H9 (cell line): ENCODE measurements around the gene MRPL52. TPM values are rescaled to one million over a fixed set of nuclear protein-coding genes. Genes with fewer than 3 reads are reported as not detected.

Experiments used
- DNase-seq: peaks from one replicate; pipeline ENCODE4 v3.0.0-alpha.2; 2017
- H2AFZ ChIP-seq: one replicate; pipeline ENCODE4 v1.6.1; 2013; ENCODE audit warnings: mild to moderate bottlenecking, low read length, control low read depth, moderate library complexity
- H2AK5ac ChIP-seq: 2 replicates; pipeline ENCODE4 v1.6.1; 2013; ENCODE audit warnings: low read length, control low read depth, mixed read lengths; ENCODE audit not compliant: insufficient read length
- H2BK120ac ChIP-seq: one replicate; pipeline ENCODE4 v1.6.1; 2013; ENCODE audit warnings: low read depth, mild to moderate bottlenecking, low read length, control low read depth, inconsistent platforms; ENCODE audit not compliant: poor library complexity, severe bottlenecking
- H2BK12ac ChIP-seq: 2 replicates; pipeline ENCODE4 v1.6.1; 2013; ENCODE audit warnings: low read length, control low read depth, mixed read lengths, low read depth; ENCODE audit not compliant: insufficient read length
- H2BK15ac ChIP-seq: 2 replicates; pipeline ENCODE4 v1.6.1; 2013; ENCODE audit warnings: low read depth, low read length, control low read depth
- H2BK20ac ChIP-seq: one replicate; pipeline ENCODE4 v1.6.1; 2013; ENCODE audit warnings: low read depth, mild to moderate bottlenecking, low read length, control low read depth, inconsistent platforms; ENCODE audit not compliant: poor library complexity, severe bottlenecking
- H2BK5ac ChIP-seq: 2 replicates; pipeline ENCODE4 v1.6.1; 2013; ENCODE audit warnings: low read length, control low read depth, mixed read lengths; ENCODE audit not compliant: insufficient read length
- H3K14ac ChIP-seq: 2 replicates; pipeline ENCODE4 v1.6.1; 2013; ENCODE audit warnings: low read length, control low read depth; ENCODE audit not compliant: insufficient read depth
- H3K18ac ChIP-seq: 2 replicates; pipeline ENCODE4 v1.6.1; 2013; ENCODE audit warnings: low read depth, mild to moderate bottlenecking, mixed read lengths, low read length, control low read depth; ENCODE audit not compliant: insufficient read length
- H3K23ac ChIP-seq: 2 replicates; pipeline ENCODE4 v1.6.1; 2013; ENCODE audit warnings: low read length, control low read depth, mixed read lengths, low read depth; ENCODE audit not compliant: insufficient read length
- H3K23me2 ChIP-seq: 2 replicates; pipeline ENCODE4 v1.6.1; 2013; ENCODE audit warnings: low read depth, mild to moderate bottlenecking, mixed read lengths, low read length, control low read depth; ENCODE audit not compliant: insufficient read length, poor library complexity, severe bottlenecking
- H3K27ac ChIP-seq: 2 replicates; pipeline ENCODE4 v1.5.1; 2013; ENCODE audit warnings: low read length, control low read depth, mixed read lengths, low read depth; ENCODE audit not compliant: insufficient read length
- H3K27me3 ChIP-seq: 2 replicates; pipeline ENCODE4 v1.6.1; 2013; ENCODE audit warnings: low read length, control low read depth, inconsistent platforms; ENCODE audit not compliant: insufficient read depth
- H3K4ac ChIP-seq: 2 replicates; pipeline ENCODE4 v1.6.1; 2013; ENCODE audit warnings: low read depth, mild to moderate bottlenecking, control low read depth, inconsistent platforms, low read length, moderate library complexity
- H3K4me1 ChIP-seq: 2 replicates; pipeline ENCODE4 v1.6.1; 2013; ENCODE audit warnings: low read length, control low read depth, inconsistent platforms; ENCODE audit not compliant: insufficient read depth
- H3K4me2 ChIP-seq: 2 replicates; pipeline ENCODE4 v1.6.1; 2013; ENCODE audit warnings: low read length, control low read depth, mixed read lengths; ENCODE audit not compliant: insufficient read length, insufficient read depth
- H3K56ac ChIP-seq: 2 replicates; pipeline ENCODE4 v1.6.1; 2013; ENCODE audit warnings: low read depth, mild to moderate bottlenecking, mixed read lengths, low read length, control low read depth; ENCODE audit not compliant: insufficient read length
- H3K79me1 ChIP-seq: 2 replicates; pipeline ENCODE4 v1.6.1; 2013; ENCODE audit warnings: low read depth, mild to moderate bottlenecking, moderate library complexity, low read length, control low read depth, inconsistent platforms; ENCODE audit not compliant: insufficient read depth, poor library complexity, severe bottlenecking
- H3K79me2 ChIP-seq: 2 replicates; pipeline ENCODE4 v1.6.1; 2013; ENCODE audit warnings: low read length, control low read depth, inconsistent platforms; ENCODE audit not compliant: insufficient read depth
- H3K9ac ChIP-seq: 2 replicates; pipeline ENCODE4 v1.6.1; 2013; ENCODE audit warnings: low read length, control low read depth, mixed read lengths; ENCODE audit not compliant: insufficient read length; ENCODE audit errors: extremely low read depth
- H3K9me3 ChIP-seq: one replicate; pipeline ENCODE4 v1.6.1; 2013; ENCODE audit warnings: low read depth, low read length, inconsistent platforms; ENCODE audit not compliant: control insufficient read depth
- H3T11ph ChIP-seq: one replicate; pipeline ENCODE4 v1.6.1; 2013; ENCODE audit warnings: mild to moderate bottlenecking, low read length, control low read depth, inconsistent platforms
- H4K20me1 ChIP-seq: one replicate; pipeline ENCODE4 v1.6.1; 2013; ENCODE audit not compliant: control insufficient read depth, insufficient read length, insufficient read depth
- H4K5ac ChIP-seq: 2 replicates; pipeline ENCODE4 v1.6.1; 2013; ENCODE audit warnings: low read depth, mild to moderate bottlenecking, mixed read lengths, low read length, control low read depth; ENCODE audit not compliant: insufficient read length
- H4K8ac ChIP-seq: replicated peaks from 2 replicates; pipeline ENCODE4 v1.6.1; 2013; ENCODE audit warnings: low read length, control low read depth, mixed read lengths, low read depth; ENCODE audit not compliant: insufficient read length
- H4K91ac ChIP-seq: 2 replicates; pipeline ENCODE4 v1.6.1; 2013; ENCODE audit warnings: low read depth, mild to moderate bottlenecking, moderate library complexity, mixed read lengths, low read length, control low read depth; ENCODE audit not compliant: insufficient read length
- H3K27ac Mint-ChIP-seq, 3 experiments: 2 replicates in 2 of 3; 3 replicates in 1 of 3; pipeline ENCODE4 v1.8.0; 2020 to 2021; ENCODE audit warnings: mixed read lengths in 3 of 3, mild to moderate bottlenecking in 1 of 3, moderate library complexity in 1 of 3
- H3K27me3 Mint-ChIP-seq: 2 replicates; pipeline ENCODE4 v1.8.0; 2021; ENCODE audit warnings: low read depth, mild to moderate bottlenecking, moderate library complexity, mixed read lengths
- H3K36me3 Mint-ChIP-seq, 3 experiments: 2 replicates in 2 of 3; 3 replicates in 1 of 3; pipeline ENCODE4 v1.8.0; 2020 to 2021; ENCODE audit warnings: low read depth in 3 of 3, mixed read lengths in 3 of 3; ENCODE audit not compliant: insufficient read depth in 1 of 3
- H3K4me1 Mint-ChIP-seq, 2 experiments: 2 replicates each; pipeline ENCODE4 v1.8.0; 2020; ENCODE audit warnings: mixed read lengths in 2 of 2
- H3K4me3 Mint-ChIP-seq, 2 experiments: 2 replicates in 1 of 2; 3 replicates in 1 of 2; pipeline ENCODE4 v1.8.0; 2020 to 2021; ENCODE audit warnings: mild to moderate bottlenecking in 2 of 2, mixed read lengths in 2 of 2, moderate library complexity in 1 of 2
- H3K9me3 Mint-ChIP-seq, 2 experiments: 2 replicates in 1 of 2; 3 replicates in 1 of 2; pipeline ENCODE4 v1.8.0; 2020; ENCODE audit warnings: mild to moderate bottlenecking in 2 of 2, mixed read lengths in 2 of 2, moderate library complexity in 1 of 2
- WGBS: extraction: QIAGEN DNeasy Blood & Tissue Kit; methylation state at CpG from one replicate; pipeline ENCODE4 v1.1.7; 2013; ENCODE audit warnings: missing lambda C conversion rate, low lambda C conversion rate, mixed read lengths; ENCODE audit not compliant: insufficient read length; ENCODE audit errors: extremely low coverage; 5-methylcytosine and 5-hydroxymethylcytosine counted together
- total RNA-seq: library from RNA; stranded (reverse); gene quantifications from 2 replicates; pipeline ENCODE4 v1.2.1, GENCODE V29; 2021
- TF ChIP-seq, protein P1 (sequence below): fragments of 200-600 bp; sonication (generic); conservative IDR thresholded peaks from 3 replicates; pipeline ENCODE4 v1.8.0; 2021; ENCODE audit warnings: antibody characterized with exemption, mild to moderate bottlenecking

Gene MRPL52
- total RNA-seq, 1 experiment from 2014 or later = 190 TPM

- H3K9ac ChIP-seq = no peak overlapping the region
- H3K79me2 ChIP-seq = no peaks in the 10 kb centered on the region; the same call in 1 of the 2 replicates
- H2BK12ac ChIP-seq = no peak overlapping the region
- H3K18ac ChIP-seq = no peak overlapping the region
- no peak overlapping the region for H3K56ac ChIP-seq
- peaks cover 9% of the 10 kb centered on the region; the same call in 1 of the 2 replicates for H3K4me1 ChIP-seq
- no peak overlapping the region for H2BK5ac ChIP-seq
- no peaks in the 10 kb centered on the region for H3K9me3 Mint-ChIP-seq
- H2AFZ ChIP-seq = no peak overlapping the region
- no peaks in the 10 kb centered on the region for H3K23me2 ChIP-seq
- H3K4me1 Mint-ChIP-seq = peaks cover 21 to 25% of the 10 kb centered on the region in 2 experiments
- no peak overlapping the region for H3T11ph ChIP-seq
- no peaks in the 10 kb centered on the region for H3K27me3 Mint-ChIP-seq
- H3K14ac ChIP-seq = no peak overlapping the region
- H4K20me1 ChIP-seq = no peaks in the 10 kb centered on the region
- no peak overlapping the region for H3K27ac ChIP-seq
- WGBS = no CpG with 5 or more reads among the region's 28 CpGs
- peak overlapping the region in 2 of 3 experiments; percentile 34 to 72; a peak in 1 of 7 replicates for H3K27ac Mint-ChIP-seq
- no peak overlapping the region for H2BK20ac ChIP-seq
- TF ChIP-seq, protein P1, sequence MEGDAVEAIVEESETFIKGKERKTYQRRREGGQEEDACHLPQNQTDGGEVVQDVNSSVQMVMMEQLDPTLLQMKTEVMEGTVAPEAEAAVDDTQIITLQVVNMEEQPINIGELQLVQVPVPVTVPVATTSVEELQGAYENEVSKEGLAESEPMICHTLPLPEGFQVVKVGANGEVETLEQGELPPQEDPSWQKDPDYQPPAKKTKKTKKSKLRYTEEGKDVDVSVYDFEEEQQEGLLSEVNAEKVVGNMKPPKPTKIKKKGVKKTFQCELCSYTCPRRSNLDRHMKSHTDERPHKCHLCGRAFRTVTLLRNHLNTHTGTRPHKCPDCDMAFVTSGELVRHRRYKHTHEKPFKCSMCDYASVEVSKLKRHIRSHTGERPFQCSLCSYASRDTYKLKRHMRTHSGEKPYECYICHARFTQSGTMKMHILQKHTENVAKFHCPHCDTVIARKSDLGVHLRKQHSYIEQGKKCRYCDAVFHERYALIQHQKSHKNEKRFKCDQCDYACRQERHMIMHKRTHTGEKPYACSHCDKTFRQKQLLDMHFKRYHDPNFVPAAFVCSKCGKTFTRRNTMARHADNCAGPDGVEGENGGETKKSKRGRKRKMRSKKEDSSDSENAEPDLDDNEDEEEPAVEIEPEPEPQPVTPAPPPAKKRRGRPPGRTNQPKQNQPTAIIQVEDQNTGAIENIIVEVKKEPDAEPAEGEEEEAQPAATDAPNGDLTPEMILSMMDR = no peak
- no peak overlapping the region for H3K4ac ChIP-seq
- no peak overlapping the region for H4K5ac ChIP-seq
- H3K36me3 Mint-ChIP-seq = peaks cover 17 to 61% (median 50%) of the 10 kb centered on the region in 3 experiments
- H4K8ac ChIP-seq = no peak overlapping the region
- no peak overlapping the region for H2BK15ac ChIP-seq
- H3K4me3 Mint-ChIP-seq = no peak overlapping the region
- H2AK5ac ChIP-seq = no peak overlapping the region
- no peak overlapping the region for H2BK120ac ChIP-seq
- no peak overlapping the region for H4K91ac ChIP-seq
- H3K79me1 ChIP-seq = no peaks in the 10 kb centered on the region
- no peaks in the 10 kb centered on the region for H3K9me3 ChIP-seq
- DNase-seq = no peak
- no peak overlapping the region for H3K23ac ChIP-seq
- no peaks in the 10 kb centered on the region for H3K27me3 ChIP-seq
- H3K4me2 ChIP-seq = no peak overlapping the region
These were observed 12.8 kb downstream of the MRPL52 start for GRCh38 chr14:22842211-22843122.
